Endothelial cell of hepatic sinusoid (primary cell): Measurements from ENCODE around the gene OR4F6.

ENCODE experiments used
- in situ Hi-C: cut with HindIII; loops from 2 replicates; pipeline ENCODE4 v1.10.0; 2017; ENCODE audit warnings: low sequenced_read_pairs

Gene OR4F6

DNA sequence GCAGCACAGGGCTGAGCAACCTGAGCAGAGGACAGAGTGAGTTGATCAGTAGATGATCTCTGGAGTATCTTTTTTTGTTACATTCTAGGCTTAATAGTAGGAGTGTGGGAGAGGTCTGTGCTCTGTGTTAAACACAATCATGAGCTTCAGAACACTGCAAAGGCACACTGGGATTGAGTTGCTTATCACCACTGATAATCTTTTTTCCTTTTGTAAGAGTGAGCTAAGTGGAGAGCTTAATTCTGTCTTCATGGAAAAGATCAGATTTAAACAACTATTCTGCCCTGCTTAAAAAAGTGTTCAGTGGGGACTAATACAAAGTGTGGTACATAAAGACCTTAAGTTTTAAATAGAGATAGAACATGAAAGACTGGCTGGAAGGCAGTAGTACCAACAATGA is 1.1 kb downstream of the OR4F6 start:
- in situ Hi-C loops, result no loop called here

DNA sequence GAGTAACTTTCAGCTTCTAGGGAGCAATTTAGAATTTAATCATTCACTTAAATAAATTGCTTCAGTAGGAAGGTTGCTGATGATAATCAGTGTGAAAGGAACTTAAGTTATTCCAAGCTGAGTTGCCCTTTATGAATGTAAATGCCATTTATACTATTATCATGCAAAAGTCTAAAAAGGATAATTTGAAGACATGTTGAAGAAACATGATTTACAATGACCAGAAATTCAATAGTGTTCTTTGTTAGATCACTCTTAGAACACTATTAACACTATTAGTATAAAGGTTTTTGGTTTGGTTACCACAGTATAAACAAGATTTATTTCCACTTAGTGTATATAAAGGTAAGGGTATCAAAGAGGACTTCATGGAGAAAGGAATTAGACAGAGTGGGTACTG is 1.6 kb downstream of the OR4F6 start:
- in situ Hi-C loops, result no loop called here

DNA sequence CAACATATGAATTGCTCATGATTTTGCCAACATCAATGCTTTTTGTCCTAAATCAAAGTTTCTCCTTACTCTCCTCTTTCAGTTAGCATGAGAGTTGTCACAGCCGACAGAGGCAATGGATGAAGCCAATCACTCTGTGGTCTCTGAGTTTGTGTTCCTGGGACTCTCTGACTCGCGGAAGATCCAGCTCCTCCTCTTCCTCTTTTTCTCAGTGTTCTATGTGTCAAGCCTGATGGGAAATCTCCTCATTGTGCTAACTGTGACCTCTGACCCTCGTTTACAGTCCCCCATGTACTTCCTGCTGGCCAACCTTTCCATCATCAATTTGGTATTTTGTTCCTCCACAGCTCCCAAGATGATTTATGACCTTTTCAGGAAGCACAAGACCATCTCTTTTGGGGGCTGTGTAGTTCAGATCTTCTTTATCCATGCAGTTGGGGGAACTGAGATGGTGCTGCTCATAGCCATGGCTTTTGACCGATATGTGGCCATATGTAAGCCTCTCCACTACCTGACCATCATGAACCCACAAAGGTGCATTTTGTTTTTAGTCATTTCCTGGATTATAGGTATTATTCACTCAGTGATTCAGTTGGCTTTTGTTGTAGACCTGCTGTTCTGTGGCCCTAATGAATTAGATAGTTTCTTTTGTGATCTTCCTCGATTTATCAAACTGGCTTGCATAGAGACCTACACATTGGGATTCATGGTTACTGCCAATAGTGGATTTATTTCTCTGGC is 2.5 kb downstream of the OR4F6 start:
- in situ Hi-C loops, result no loop called here

DNA sequence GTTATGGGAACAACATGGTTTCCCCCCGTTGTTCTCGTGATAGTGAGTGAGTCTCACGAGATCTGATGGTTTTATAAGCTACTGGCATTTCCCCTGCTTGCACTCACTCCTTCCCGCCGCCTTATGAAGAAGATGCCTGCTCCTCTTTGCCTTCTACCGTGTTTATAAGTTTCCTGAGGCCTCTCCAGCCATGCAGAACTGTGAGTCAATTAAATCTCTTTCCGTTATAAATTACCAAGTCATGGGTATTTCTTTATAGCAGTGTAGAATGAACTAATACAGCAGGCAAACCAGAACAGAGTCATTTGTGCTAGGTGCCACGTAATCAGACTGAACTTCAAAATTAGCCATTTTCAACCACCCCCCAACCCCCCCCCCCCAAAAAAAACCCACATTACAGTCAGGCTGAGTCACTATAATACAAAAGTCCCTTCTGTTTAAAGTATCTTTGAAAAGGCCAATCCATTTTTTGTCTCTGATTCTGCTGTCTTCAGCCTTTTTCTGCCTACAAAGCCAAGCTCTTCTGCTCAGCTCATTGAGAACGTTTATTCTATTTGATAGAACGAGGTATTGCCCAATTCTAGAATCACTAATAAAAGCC is 4.1 kb downstream of the OR4F6 start:
- in situ Hi-C loops, result no loop called here

DNA sequence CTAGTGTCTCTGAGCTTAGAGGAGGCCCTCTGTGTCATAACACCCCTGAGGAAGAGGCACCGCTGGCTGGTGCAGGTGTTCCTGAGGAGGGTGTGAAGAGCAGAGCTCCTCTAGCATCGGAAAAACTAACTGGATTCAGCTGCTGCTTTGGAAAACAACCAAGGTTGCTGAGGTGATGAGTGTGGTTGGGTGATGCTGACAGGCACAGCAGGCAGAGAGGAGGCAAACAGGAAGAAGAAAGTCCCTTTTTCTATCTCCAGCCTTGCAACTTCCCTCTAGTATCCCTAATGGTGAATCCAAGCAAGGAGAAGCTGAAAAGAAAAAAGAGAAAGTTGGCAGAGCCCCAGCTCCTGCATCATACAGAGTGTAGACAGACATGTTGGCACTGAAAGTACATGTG is 4.9 kb downstream of the OR4F6 start:
- in situ Hi-C loops, result no loop called here

DNA sequence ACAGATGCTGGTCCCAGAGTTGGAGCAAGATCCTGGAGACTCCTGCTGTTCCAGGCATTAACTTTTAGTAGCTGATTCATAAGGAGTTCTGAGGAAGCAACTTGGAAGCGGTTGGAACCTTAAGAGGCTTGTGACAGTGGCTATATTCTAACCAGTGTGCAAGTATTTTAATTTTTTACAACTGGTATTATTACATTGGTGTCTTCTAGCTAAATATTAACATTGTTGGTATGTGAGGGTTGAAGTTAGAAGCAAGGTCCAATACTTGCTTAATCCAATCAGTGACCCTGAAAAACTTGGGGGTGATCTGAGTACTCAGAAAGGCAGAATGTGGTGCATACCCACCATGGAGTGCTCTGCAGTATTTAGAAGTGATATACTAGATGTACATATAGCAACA is 7.1 kb downstream of the OR4F6 start:
- in situ Hi-C loops, result no loop called here

DNA sequence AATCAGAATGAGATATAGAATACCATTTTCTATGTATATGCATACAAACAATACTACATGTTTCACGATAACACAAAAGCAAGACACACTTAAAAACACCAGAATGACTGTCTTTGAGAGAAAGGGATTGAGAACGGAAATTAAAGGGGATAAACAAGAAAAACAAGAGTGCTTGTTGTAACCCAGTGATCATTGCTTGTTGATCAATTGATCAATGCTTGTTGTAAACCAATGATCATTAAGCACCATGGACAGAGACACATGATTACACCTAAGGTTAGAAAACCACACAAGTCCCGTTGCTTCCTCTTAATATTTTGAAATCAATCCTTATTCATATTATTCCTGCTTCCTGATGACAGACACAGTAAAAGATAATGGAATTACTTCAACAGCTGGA is 7.6 kb downstream of the OR4F6 start:
- in situ Hi-C loops, result no loop called here

DNA sequence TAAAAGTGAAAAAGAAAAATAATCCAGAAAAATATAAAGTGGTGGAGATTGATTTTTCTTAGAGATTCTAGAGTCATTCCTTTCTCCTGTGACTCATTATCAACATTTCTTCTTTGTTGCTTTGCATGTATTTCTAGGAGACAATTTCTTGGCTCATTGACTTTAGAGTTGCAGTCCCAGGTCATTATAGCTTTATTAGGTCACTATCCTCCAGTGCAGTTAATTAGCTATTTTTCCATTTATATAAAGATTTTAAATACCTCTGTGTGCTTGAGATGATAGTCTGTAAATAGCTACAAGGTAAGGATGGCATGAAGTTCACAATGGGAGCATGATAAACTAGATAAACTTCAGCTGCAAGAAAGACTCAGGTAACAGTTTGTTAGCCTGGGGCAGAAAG is 8.6 kb downstream of the OR4F6 start, which contains the start of gene OR4F15:
Gene OR4F15, plus strand, starts transcription at position 301 of the 400 bp plus-strand sequence. CDS start 5,985 bp downstream, outside the sequence.
- in situ Hi-C loops, result no loop called here

DNA sequence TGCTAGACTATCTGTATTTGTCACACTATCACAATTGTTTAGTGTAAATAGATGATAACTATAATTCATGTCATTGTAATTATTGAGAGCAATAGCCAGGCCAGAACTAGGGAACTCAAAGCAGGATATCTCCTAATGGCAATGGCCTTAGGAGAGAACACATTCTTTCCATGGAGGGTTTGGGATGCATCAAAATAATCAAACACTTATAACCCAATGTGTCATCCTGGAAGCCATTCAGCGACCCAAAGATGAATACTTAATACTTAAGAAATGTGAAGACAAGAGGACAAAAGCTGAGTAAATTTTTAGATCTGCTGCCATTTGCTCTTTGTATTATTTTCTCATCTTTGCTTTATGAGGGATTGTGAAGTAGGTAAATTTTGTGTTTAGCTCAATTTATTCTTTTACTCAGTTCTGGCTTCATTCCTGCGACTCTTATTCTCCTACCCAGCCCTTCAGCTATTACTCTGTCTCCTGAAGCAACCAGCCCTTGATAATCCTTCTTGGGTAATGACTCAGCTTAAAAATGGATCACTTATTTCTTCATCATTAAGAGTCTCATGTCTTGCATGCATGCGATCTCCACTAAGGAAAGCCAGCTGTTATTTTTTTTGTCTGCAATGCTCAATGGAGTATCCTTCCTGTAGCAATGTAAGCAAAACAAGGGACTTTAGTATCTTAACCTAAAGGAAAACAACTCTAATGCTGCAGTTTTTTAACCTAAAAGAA is 10.7 kb downstream of the OR4F6 start:
- in situ Hi-C loops, result no loop called here

DNA sequence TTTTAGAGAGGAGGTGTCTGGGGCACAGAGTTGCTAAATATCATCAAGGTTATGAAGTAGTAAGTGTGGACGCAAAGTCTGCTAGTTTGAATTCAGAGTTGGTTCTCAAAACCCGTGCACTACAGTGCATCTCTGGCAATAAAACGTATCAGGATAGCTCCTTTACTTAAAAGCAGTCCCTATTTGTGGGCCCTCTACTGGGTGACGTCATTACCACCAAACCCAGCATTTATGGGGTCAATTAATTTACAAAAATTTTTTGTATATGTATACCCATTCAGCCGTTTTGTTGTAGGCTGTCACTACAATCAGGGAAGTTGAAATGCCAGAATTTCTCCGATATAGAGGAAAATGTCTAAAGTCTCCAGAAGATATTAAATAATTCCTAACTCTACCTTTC is 17.5 kb downstream of the OR4F6 start:
- in situ Hi-C loops, result no loop called here

DNA sequence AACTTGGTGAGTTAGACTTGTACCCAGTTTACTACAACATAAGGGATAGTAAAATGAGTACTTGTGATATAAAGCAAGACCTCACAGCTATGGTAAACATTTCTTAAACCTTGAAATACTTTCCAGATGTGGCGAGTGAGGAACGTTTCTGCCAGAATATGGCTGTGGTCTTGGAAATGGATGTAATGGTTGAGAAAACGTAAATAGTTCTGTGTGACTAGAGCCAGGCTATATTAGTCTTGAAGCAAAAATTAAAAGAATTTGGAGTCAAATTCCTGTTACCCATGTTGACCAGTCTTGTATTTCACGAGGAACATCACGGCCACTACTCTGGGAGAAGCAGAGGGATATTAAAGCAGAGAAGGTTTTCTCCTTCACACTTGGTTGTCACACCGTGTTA is 23.9 kb downstream of the OR4F6 start:
- in situ Hi-C loops, result no loop called here

DNA sequence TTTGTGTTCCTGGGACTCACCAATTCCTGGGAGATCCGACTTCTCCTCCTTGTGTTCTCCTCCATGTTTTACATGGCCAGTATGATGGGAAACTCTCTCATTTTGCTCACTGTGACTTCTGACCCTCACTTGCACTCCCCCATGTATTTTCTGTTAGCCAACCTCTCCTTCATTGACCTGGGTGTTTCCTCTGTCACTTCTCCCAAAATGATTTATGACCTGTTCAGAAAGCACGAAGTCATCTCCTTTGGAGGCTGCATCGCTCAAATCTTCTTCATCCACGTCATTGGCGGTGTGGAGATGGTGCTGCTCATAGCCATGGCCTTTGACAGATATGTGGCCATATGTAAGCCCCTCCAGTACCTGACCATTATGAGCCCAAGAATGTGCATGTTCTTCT is 25.5 kb downstream of the OR4F6 start:
- in situ Hi-C loops, result no loop called here

DNA sequence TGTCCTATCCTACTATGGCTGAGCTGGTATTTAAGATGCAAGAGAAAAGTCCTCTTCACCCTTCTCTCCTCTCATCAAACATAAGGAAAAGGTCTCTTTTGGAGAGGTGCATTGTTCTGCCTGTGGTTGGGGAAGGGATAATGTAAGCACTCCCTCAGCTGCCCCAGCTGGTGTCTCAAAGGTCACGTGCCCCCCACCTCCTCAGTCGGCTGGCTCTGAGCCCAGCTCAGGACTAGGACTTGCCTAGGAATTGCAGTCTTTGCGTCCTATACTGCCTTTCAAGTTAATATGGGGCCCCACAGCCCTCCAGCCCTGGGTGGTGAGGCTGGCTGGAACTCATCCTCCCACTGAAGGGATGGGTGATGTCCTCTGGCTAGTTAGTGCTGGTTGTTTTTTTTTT is 38.3 kb downstream of the OR4F6 start:
- in situ Hi-C loops, result no loop called here

DNA sequence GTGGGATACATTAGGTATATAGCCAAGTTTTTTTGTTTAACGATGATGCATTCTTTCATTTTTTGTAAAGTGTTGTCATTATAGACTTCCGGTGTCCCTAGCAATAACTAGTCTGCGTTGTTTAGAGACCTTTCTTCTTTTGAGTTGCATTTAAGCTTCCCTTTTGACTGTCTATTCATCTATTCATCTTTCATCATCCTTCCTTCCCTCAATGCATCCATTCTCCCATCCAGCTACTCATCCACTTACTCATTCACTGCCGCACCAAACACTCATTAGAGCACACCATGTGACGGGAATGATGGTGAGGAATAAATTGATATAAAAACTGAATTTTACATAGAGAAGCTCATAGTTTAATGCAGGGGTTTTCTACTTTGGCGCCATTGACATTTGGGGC is 41.6 kb downstream of the OR4F6 start:
- in situ Hi-C loops, result no loop called here

DNA sequence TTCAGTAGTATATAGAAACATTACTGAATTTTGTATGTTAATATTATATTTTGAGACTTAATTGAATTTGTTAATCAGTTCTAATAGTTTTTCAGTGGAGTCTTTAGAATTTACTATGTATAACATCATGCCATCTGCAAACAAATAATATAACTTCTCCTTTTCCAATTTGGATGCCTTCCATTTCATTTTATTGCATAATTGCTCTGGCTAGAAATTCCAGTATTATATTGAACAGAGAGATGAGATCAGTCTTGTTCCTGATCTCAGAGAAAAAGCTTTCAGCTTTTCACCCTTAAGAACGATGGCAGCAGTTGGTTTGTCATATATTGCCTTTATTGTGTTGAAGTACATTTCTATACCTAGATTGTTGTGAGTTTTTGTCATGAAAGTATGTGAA is 49.0 kb downstream of the OR4F6 start:
- in situ Hi-C loops, result no loop called here
